Left lung (tissue), 10 donors: ENCODE data around the gene TMEM235. TPM values are rescaled to one million over a fixed set of nuclear protein-coding genes. Genes with fewer than 3 reads are reported as not detected.
A peak's percentile ranks its signal among the peaks of the same experiment; 100 is the strongest.

Experiments used
- ATAC-seq: fragments of 200-7000 bp; cut with Tn5 transposase; one replicate; pipeline ENCODE4 v1.9.1; 2020; ENCODE audit warnings: moderate library complexity
- DNase-seq, 4 donors: peaks; one replicate each; pipeline ENCODE4 v3.0.0-alpha.2; 2013 to 2020
- H3K27ac ChIP-seq, 2 donors: fragments of 200-600 bp; sonication (generic) in 1 of 2; one replicate each; pipeline versions ENCODE4 v1.5.0 to v1.8.0; 2020 to 2021
- H3K27me3 ChIP-seq, 2 donors: fragments of 200-600 bp; sonication (generic) in 1 of 2; one replicate each; pipeline versions ENCODE4 v1.5.0 to v1.8.0; 2020 to 2021
- H3K36me3 ChIP-seq, 2 donors: fragments of 200-600 bp; sonication (generic) in 1 of 2; one replicate each; pipeline versions ENCODE4 v1.5.0 to v1.8.0; 2020 to 2021
- H3K4me1 ChIP-seq, 2 donors: fragments of 200-600 bp; one replicate each; pipeline ENCODE4 v1.8.0; 2021
- H3K4me3 ChIP-seq, 2 donors: fragments of 200-600 bp; sonication (generic) in 1 of 2; one replicate each; pipeline versions ENCODE4 v1.5.0 to v1.8.0; 2020 to 2021; ENCODE audit warnings: mild to moderate bottlenecking in 1 of 2
- H3K9me3 ChIP-seq, 2 donors: fragments of 200-600 bp; sonication (generic) in 1 of 2; one replicate each; pipeline versions ENCODE4 v1.5.0 to v1.8.0; 2020 to 2021
- CTCF ChIP-seq, 2 donors: fragments of 200-600 bp; sonication (generic) in 1 of 2; IDR thresholded peaks; one replicate each; pipeline versions ENCODE4 v1.5.0 to v1.8.0; 2021; ENCODE audit warnings: antibody characterized with exemption in 2 of 2
- intact Hi-C, 2 donors: fragments of 100-400 bp; cut with DNase I; formaldehyde crosslinking; loops; one replicate each; pipeline versions ENCODE4 v1.11.2 to v1.14.2; 2022
- polyA plus RNA-seq, 6 donors: library from polyadenylated mRNA; unstranded; fragments of 120-200 nt; gene quantifications; one replicate each; pipeline ENCODE4 v1.2.1, GENCODE V29; 2013; ENCODE audit not compliant: insufficient read length in 6 of 6
- total RNA-seq, 2 donors: library from RNA; stranded (reverse); fragmentation: NEBNext Ultra II Directional; extraction: Animal tissue kit (Norgen Biotek cat#: 25700); gene quantifications; one replicate each; pipeline ENCODE4 v1.2.1, GENCODE V29; 2021
- donor health status: DM: no; HTN: yes; CAD: no.
- donor health status: DM: no; HTN: no; CAD: no.

The TMEM235 gene
- total and polyA plus RNA-seq, 8 donors: 0.11 to 0.35 (median 0.23) TPM; not detected in 4

- H3K9me3 ChIP-seq: no peaks in the 10 kb centered on the region
- H3K4me3 ChIP-seq: peak overlapping the region in 1 of 2 donors; percentile 11
- peaks cover 6 to 44% of the 10 kb centered on the region in 2 donors for H3K4me1 ChIP-seq
- peak overlapping the region in 1 of 2 donors; percentile 57 for H3K27ac ChIP-seq
- ATAC-seq (no peak), DNase-seq (peak in 1 of 4 donors; percentile 59)
- no peaks in the 10 kb centered on the region for H3K27me3 ChIP-seq
- intact Hi-C loops: loop anchor here in 1 of 2 donors (10.0 kb wide), 1 partner anchor 175 kb away; no protein-coding TSS in a partner anchor
- no peaks in the 10 kb centered on the region for H3K36me3 ChIP-seq
- no peak for TF ChIP-seq CTCF (IDR thresholded peaks at IDR 0.05)
These were observed 18.7 kb downstream of the TMEM235 start for GRCh38 chr17:78249818-78250806.

- H3K36me3 ChIP-seq: no peaks in the 10 kb centered on the region
- ATAC-seq (peak; percentile 91), DNase-seq (peak; percentile 73 to 99 (median 90))
- H3K27ac ChIP-seq: peak overlapping the region in 1 of 2 donors; percentile 34
- intact Hi-C loops: loop anchor here in 1 of 2 donors (10.0 kb wide), 1 partner anchor 174 kb away; no protein-coding TSS in a partner anchor
- H3K4me3 ChIP-seq: no peak overlapping the region
- H3K27me3 ChIP-seq: no peaks in the 10 kb centered on the region
- H3K4me1 ChIP-seq: peaks cover 6 to 54% of the 10 kb centered on the region in 2 donors
- H3K9me3 ChIP-seq: no peaks in the 10 kb centered on the region
- peak; percentile 99 to 100 for TF ChIP-seq CTCF (IDR thresholded peaks at IDR 0.05)
These were observed 19.7 kb downstream of the TMEM235 start for GRCh38 chr17:78250891-78251772.

GRCh38 chr17:78251773-78252103 is 20.3 kb downstream of the TMEM235 start:
- no peak overlapping the region for H3K4me3 ChIP-seq
- no peak overlapping the region for H3K27ac ChIP-seq
- no peaks in the 10 kb centered on the region for H3K36me3 ChIP-seq
- ATAC-seq (no peak), DNase-seq (peak in 1 of 4 donors; percentile 41)
- peaks cover 6 to 60% of the 10 kb centered on the region in 2 donors for H3K4me1 ChIP-seq
- no peaks in the 10 kb centered on the region for H3K9me3 ChIP-seq
- no peak for TF ChIP-seq CTCF (IDR thresholded peaks at IDR 0.05)
- no peaks in the 10 kb centered on the region for H3K27me3 ChIP-seq
- intact Hi-C loops: loop anchor here in 1 of 2 donors (10.0 kb wide), 1 partner anchor 173 kb away; no protein-coding TSS in a partner anchor

- intact Hi-C loops: loop anchor here in 1 of 2 donors (10.0 kb wide), 1 partner anchor 173 kb away; no protein-coding TSS in a partner anchor
- ATAC-seq (no peak), DNase-seq (peak in 1 of 4 donors; percentile 76)
- Histone ChIP-seq H3K27me3 (no peaks in the 10 kb centered on the region), H3K36me3 (no peaks in the 10 kb centered on the region), H3K27ac (no peak overlapping the region), H3K9me3 (no peaks in the 10 kb centered on the region), H3K4me1 (peaks cover 6 to 64% of the 10 kb centered on the region in 2 donors), H3K4me3 (no peak overlapping the region)
- TF ChIP-seq CTCF (IDR thresholded peaks at IDR 0.05): no peak
These were observed 20.7 kb downstream of the TMEM235 start for GRCh38 chr17:78252111-78252634.
